HepG2 (cell line): ENCODE data around the gene NUP62. TPM values are rescaled to one million over a fixed set of nuclear protein-coding genes. Genes with fewer than 3 reads are reported as not detected.

Experiments
- ATAC-seq: fragments of 200-7000 bp; cut with Tn5 transposase; 3 replicates; pipeline ENCODE4 v1.9.1; 2020; ENCODE audit warnings: mild to moderate bottlenecking, moderate library complexity
- Bru-seq: library from RNA; stranded (reverse); fragments of 400-500 nt; gene quantifications from one replicate; lab custom pipeline; 2021; lab: Mats Ljungman, UMichigan
- BruChase-seq, 2 experiments: library from RNA; stranded (reverse); fragments of 400-500 nt; gene quantifications; one replicate each; lab custom pipeline; 2021; lab: Mats Ljungman, UMichigan
- BruUV-seq: library from RNA; stranded (reverse); fragments of 400-500 nt; replicated peaks from 2 replicates; lab custom pipeline; 2021; lab: Mats Ljungman, UMichigan
- CTCF ChIA-PET: fragments of 300-600 bp; formaldehyde crosslinking; extraction: SDS; loops from one replicate; lab custom pipeline; 2021; ENCODE audit warnings: low total read pairs, inconsistent platforms, low intra/inter-chr PET ratio; lab: Yijun Ruan, JAX
- POLR2A ChIA-PET: fragments of 350-600 bp; sonication (Branson Sonifier 250); formaldehyde crosslinking; loops from one replicate; lab custom pipeline; 2020; ENCODE audit warnings: antibody characterized with exemption, inconsistent platforms; lab: Yijun Ruan, JAX
- DNase-seq: peaks from one replicate; pipeline ENCODE4 v3.0.0-alpha.2; 2015; ENCODE audit warnings: low spot score
- FAIRE-seq: peaks from 3 replicates; lab custom pipeline; 2011; peaks lifted over from hg19 to GRCh38; lab: Jason Lieb, UNC
- H2AFZ ChIP-seq: one replicate; pipeline ENCODE4 v1.6.1; 2011; ENCODE audit warnings: low read length, inconsistent platforms
- H3K27ac ChIP-seq: fragments of 300-600 bp; 3 replicates; pipeline ENCODE4 v1.8.0; 2011; ENCODE audit warnings: mixed run types, mild to moderate bottlenecking, mixed read lengths, low read length, inconsistent platforms; ENCODE audit not compliant: insufficient read depth; ENCODE audit errors: extremely low read length
- H3K27me3 ChIP-seq, 2 experiments: fragments of 200-600 bp in 1 of 2; 2 replicates in 1 of 2; 3 replicates in 1 of 2; pipeline versions ENCODE4 v1.6.0 to v1.8.0; 2011; ENCODE audit warnings: low read length in 2 of 2, mild to moderate bottlenecking in 2 of 2, moderate library complexity in 2 of 2, inconsistent platforms in 1 of 2; ENCODE audit not compliant: insufficient read depth in 2 of 2, control insufficient read depth in 1 of 2
- H3K36me3 ChIP-seq, 2 experiments: fragments of 200-600 bp in 1 of 2; replicated peaks in 1 of 2; 2 replicates in 1 of 2; 3 replicates in 1 of 2; pipeline versions ENCODE4 v1.5.1 to v1.8.0; 2011; ENCODE audit warnings: low read length in 2 of 2, inconsistent platforms in 1 of 2; ENCODE audit not compliant: insufficient read depth in 2 of 2, control insufficient read depth in 1 of 2
- H3K4me1 ChIP-seq: 2 replicates; pipeline ENCODE4 v1.5.1; 2012; ENCODE audit warnings: low read length, inconsistent platforms; ENCODE audit not compliant: insufficient read depth
- H3K4me2 ChIP-seq: 2 replicates; pipeline ENCODE4 v1.6.0; 2011; ENCODE audit warnings: low read depth, low read length, inconsistent platforms
- H3K4me3 ChIP-seq, 3 experiments: fragments of 200-600 bp in 1 of 3; sonication (generic), shearing (Covaris generic) in 1 of 3; replicated peaks in 1 of 3; 2 replicates each; pipeline ENCODE4 v1.5.1; 2011 to 2016; ENCODE audit warnings: low read length in 3 of 3, inconsistent platforms in 2 of 3, low read depth in 2 of 3, mild to moderate bottlenecking in 2 of 3, control low read depth in 1 of 3, mixed read lengths in 1 of 3; ENCODE audit not compliant: insufficient read depth in 1 of 3
- H3K79me2 ChIP-seq: one replicate; pipeline ENCODE4 v1.6.1; 2011; ENCODE audit warnings: low read length, inconsistent platforms; ENCODE audit not compliant: insufficient read depth
- H3K9ac ChIP-seq: 2 replicates; pipeline ENCODE4 v1.6.0; 2011; ENCODE audit warnings: mild to moderate bottlenecking, low read depth, low read length, inconsistent platforms; ENCODE audit not compliant: insufficient read depth
- H3K9me3 ChIP-seq: 2 replicates; pipeline ENCODE4 v1.5.1; 2012; ENCODE audit warnings: mild to moderate bottlenecking, low read length
- H4K20me1 ChIP-seq: 2 replicates; pipeline ENCODE4 v1.6.0; 2011; ENCODE audit warnings: inconsistent platforms, mild to moderate bottlenecking, low read length, moderate library complexity; ENCODE audit not compliant: insufficient read depth
- ARHGAP35 ChIP-seq: sonication (generic); formaldehyde crosslinking; IDR thresholded peaks from 2 replicates; pipeline ENCODE4 v1.9.0; 2022; ENCODE audit warnings: mild to moderate bottlenecking, inconsistent platforms, moderate library complexity, missing genetic modification reagents, borderline replicate concordance
- CBX1 ChIP-seq: IDR thresholded peaks from one replicate; pipeline ENCODE4 v1.6.1; 2016; ENCODE audit warnings: antibody characterized with exemption, low read depth
- FOXP1 ChIP-seq, 2 experiments: fragments of 450-650 bp in 1 of 2; IDR thresholded peaks; 2 replicates each; pipeline ENCODE4 v1.6.1; 2017 to 2018; ENCODE audit warnings: antibody characterized with exemption in 1 of 2
- NR2F6 ChIP-seq, 2 experiments: IDR thresholded peaks; 2 replicates each; pipeline ENCODE4 v1.6.1; 2016; ENCODE audit warnings: antibody characterized with exemption in 1 of 2, mild to moderate bottlenecking in 1 of 2
- POLR2A ChIP-seq, 2 experiments: IDR thresholded peaks; 2 replicates each; pipeline ENCODE4 v1.6.1; 2011; ENCODE audit warnings: low read depth in 2 of 2, low read length in 2 of 2, mild to moderate bottlenecking in 1 of 2, moderate library complexity in 1 of 2; ENCODE audit not compliant: insufficient read depth in 1 of 2
- SETDB1 ChIP-seq: sonication (generic); formaldehyde crosslinking; IDR thresholded peaks from 2 replicates; pipeline ENCODE4 v1.5.1; 2020; ENCODE audit warnings: missing genetic modification reagents, mild to moderate bottlenecking, borderline replicate concordance
- ZFAT ChIP-seq: sonication (generic); formaldehyde crosslinking; conservative IDR thresholded peaks from 2 replicates; pipeline ENCODE4 v1.8.1; 2023; ENCODE audit warnings: missing genetic modification reagents, inconsistent platforms
- ZNF3 ChIP-seq: IDR thresholded peaks from 2 replicates; pipeline ENCODE4 v1.7.0; 2017; ENCODE audit warnings: inconsistent platforms
- ZNF33A ChIP-seq: sonication (generic); formaldehyde crosslinking; IDR thresholded peaks from 2 replicates; pipeline ENCODE4 v1.5.1; 2020; ENCODE audit warnings: missing genetic modification reagents, mild to moderate bottlenecking, moderate library complexity, borderline replicate concordance
- ZNF770 ChIP-seq: sonication (generic); formaldehyde crosslinking; IDR thresholded peaks from 2 replicates; pipeline ENCODE4 v1.5.0; 2020; ENCODE audit warnings: mild to moderate bottlenecking, missing genetic modification reagents
- ZNF777 ChIP-seq: sonication (generic); formaldehyde crosslinking; IDR thresholded peaks from 2 replicates; pipeline ENCODE4 v1.4.0; 2020; ENCODE audit warnings: missing genetic modification reagents
- WGBS: methylation state at CpG from one replicate; pipeline ENCODE4 v1.1.6; 2017; ENCODE audit warnings: low lambda C conversion rate; 5-methylcytosine and 5-hydroxymethylcytosine counted together
- in situ Hi-C: cut with HindIII; loops from 2 replicates; pipeline ENCODE4 v1.10.0; 2017; ENCODE audit warnings: low pct_unique_long_range_greater_than_20kb; ENCODE audit not compliant: extremely low pct_ligation_motif_present
- intact Hi-C: fragments of 100-400 bp; cut with micrococcal nuclease; formaldehyde crosslinking; loops from one replicate; pipeline ENCODE4 v1.10.0; 2022; ENCODE audit not compliant: unreplicated experiment
- long read RNA-seq, 2 experiments: library from RNA in 1 of 2; library from polyadenylated mRNA in 1 of 2; stranded (forward) in 1 of 2; unstranded in 1 of 2; transcript quantifications; one replicate each; pipeline ENCODE4 v2.0.0, GENCODE V29; 2019 to 2022
- polyA minus RNA-seq, 3 experiments: library from RNA; depleted of rRNA, polyadenylated mRNA; stranded (reverse); fragments of >200 nt; gene quantifications; 2 replicates each; pipeline ENCODE4 v1.2.3, GENCODE V29; 2011; ENCODE audit warnings: low replicate concordance in 1 of 3
- polyA plus RNA-seq, 8 experiments: library from polyadenylated mRNA; depleted of rRNA in 3 of 8; stranded (reverse) in 7 of 8; unstranded in 1 of 8; fragments of >200 nt; fragmentation: Illumina TruSeq in 4 of 8; extraction: Trizol in 4 of 8; gene quantifications; 2 replicates each; pipeline versions ENCODE4 v1.2.1 to v1.2.3, GENCODE V29; 2011 to 2016; ENCODE audit warnings: low read depth in 4 of 8, missing spikeins in 1 of 8, mixed read lengths in 1 of 8; ENCODE audit not compliant: insufficient read depth in 1 of 8
- total RNA-seq, 5 experiments: library from RNA; depleted of rRNA; stranded (reverse); fragments of >200 nt; fragmentation: Illumina TruSeq; extraction: Trizol; gene quantifications; 2 replicates each; pipeline ENCODE4 v1.2.3, GENCODE V29; 2016; ENCODE audit warnings: low read depth in 1 of 5
- TF ChIP-seq, protein P1 (sequence below): sonication (generic); formaldehyde crosslinking; IDR thresholded peaks from 2 replicates; pipeline ENCODE4 v1.5.0; 2020; ENCODE audit warnings: missing genetic modification reagents, mild to moderate bottlenecking, borderline replicate concordance

NUP62 gene
- total RNA-seq (2016; rRNA removed; fragmentation: Illumina TruSeq; extraction: Trizol) = 41.5 and 42.1 TPM in 2 replicates
- 8.4 TPM in 2 replicates for total RNA-seq (2016; cell fraction: cytosol; rRNA removed; fragmentation: Illumina TruSeq; extraction: Trizol; ENCODE audit: low read depth)
- 36.6 and 41.1 TPM in 2 replicates for total RNA-seq (2016; cell fraction: insoluble cytoplasmic fraction; rRNA removed; fragmentation: Illumina TruSeq; extraction: Trizol)
- 28.0 TPM in 2 replicates for total RNA-seq (2016; cell fraction: membrane; rRNA removed; fragmentation: Illumina TruSeq; extraction: Trizol)
- total RNA-seq (2016; cell fraction: nucleus; rRNA removed; fragmentation: Illumina TruSeq; extraction: Trizol) = 19.5 and 21.5 TPM in 2 replicates
- polyA plus RNA-seq (2011; rRNA removed) = 15.4 and 16.5 TPM in 2 replicates
- 9.8 and 11.5 TPM in 2 replicates for polyA plus RNA-seq (2011; cell fraction: cytosol; rRNA removed)
- polyA plus RNA-seq (2011; cell fraction: nucleus; rRNA removed) = 18.0 and 18.7 TPM in 2 replicates
- polyA plus RNA-seq (2012) = 24.2 and 25.4 TPM in 2 replicates
- polyA plus RNA-seq (2016; cell fraction: cytosol; fragmentation: Illumina TruSeq; extraction: Trizol; ENCODE audit: low read depth) = 4.2 and 4.3 TPM in 2 replicates
- polyA plus RNA-seq (2016; cell fraction: insoluble cytoplasmic fraction; fragmentation: Illumina TruSeq; extraction: Trizol; ENCODE audit: low read depth) = 40.3 and 48.5 TPM in 2 replicates
- 12.2 and 12.4 TPM in 2 replicates for polyA plus RNA-seq (2016; cell fraction: membrane; fragmentation: Illumina TruSeq; extraction: Trizol; ENCODE audit: low read depth)
- polyA plus RNA-seq (2016; cell fraction: nucleus; fragmentation: Illumina TruSeq; extraction: Trizol; ENCODE audit: insufficient read depth, low read depth) = 48.6 and 52.6 TPM in 2 replicates
- polyA minus RNA-seq (2011; rRNA and poly(A)+ RNA removed; ENCODE audit: low replicate concordance) = 14.5 and 30.4 TPM in 2 replicates
- polyA minus RNA-seq (2011; cell fraction: cytosol; rRNA and poly(A)+ RNA removed) = 9.9 and 10.3 TPM in 2 replicates
- polyA minus RNA-seq (2011; cell fraction: nucleus; rRNA and poly(A)+ RNA removed) = 7.8 and 8.9 TPM in 2 replicates
- Bru-seq, nascent RNA = percentile 80 among the genes with signal in this experiment
- percentile 90 among the genes with signal in this experiment for BruChase-seq, experiment 1, labeled RNA remaining after a 6-hour chase
- percentile 94 among the genes with signal in this experiment for BruChase-seq, experiment 2, labeled RNA remaining after a 2-hour chase
- long read RNA-seq, experiment 1, transcript NUP62-202 (2 exons, 3,479 nt) = major isoform, 12 of 45 reads
- long read RNA-seq, experiment 1, transcript NUP62-211 (3 exons, 2,053 nt) = minor isoform, 6 of 45 reads
- long read RNA-seq, experiment 1, transcript NUP62-201 (3 exons, 2,870 nt) = minor isoform, 5 of 45 reads
- long read RNA-seq, experiment 1, partial matches to known transcripts = 0 of 45 reads
- long read RNA-seq, experiment 1, other reads (novel, unspliced or antisense) = 20 of 45 reads
- long read RNA-seq, experiment 2, transcript NUP62-201 (3 exons, 2,870 nt) = major isoform, 12 of 45 reads
- long read RNA-seq, experiment 2, transcript NUP62-211 (3 exons, 2,053 nt) = minor isoform, 8 of 45 reads
- long read RNA-seq, experiment 2, transcript NUP62-202 (2 exons, 3,479 nt) = major isoform, 12 of 45 reads
- long read RNA-seq, experiment 2, partial matches to known transcripts = 0 of 45 reads
- long read RNA-seq, experiment 2, other reads (novel, unspliced or antisense) = 8 of 45 reads

GRCh38 chr19:49929121-49929610 is at the start of gene NUP62, which contains the start of gene ATF5:
NUP62 (minus strand) TSS chr19:49929504; CDS start chr19:49909807, 19,697 bp downstream.
ATF5 (plus strand) TSS chr19:49929205; CDS start chr19:49930851, 1,646 bp downstream.
- peak within 1 kb of the TSS; percentile 95 for H3K9ac ChIP-seq
- H3K79me2 ChIP-seq = peaks cover 35% of the 10 kb centered on the region
- intact Hi-C loops (no loop called here), in situ Hi-C loops (no loop called here)
- DNase-seq = peak; percentile 80
- ChIA-PET CTCF (no interaction called here), POLR2A (interaction anchor here (0.7 to 3.5 kb wide), 16 partner anchors 11 to 253 kb away, joined by 3 to 22 read pairs (median 6); partner anchors contain the start of genes AKT1S1, AP2A1, PRMT1 and PTOV1)
- peak within 1 kb of the TSS; percentile 94 for H3K27ac ChIP-seq
- H3K4me3 ChIP-seq = peak within 1 kb of the TSS; percentile 71 to 95 (median 89)
- peak within 1 kb of the TSS; percentile 94 for H3K4me2 ChIP-seq
- peak; percentile 69 for ATAC-seq
- H4K20me1 ChIP-seq = no peaks in the 10 kb centered on the region
- H3K27me3 ChIP-seq = no peaks in the 10 kb centered on the region; a peak in 1 of 5 replicates
- H3K36me3 ChIP-seq = peaks cover 10 to 25% of the 10 kb centered on the region in 2 experiments; a peak in 4 of 5 replicates
- H3K9me3 ChIP-seq = no peaks in the 10 kb centered on the region
- BruUV-seq = TSS peak; percentile 89
- FAIRE-seq = peak; percentile 56
- WGBS = 1% methylated on average over 36 of the region's 48 CpGs
- H3K4me1 ChIP-seq = peaks cover 27% of the 10 kb centered on the region
- no peak within 1 kb of the TSS for H2AFZ ChIP-seq
- no peak for TF ChIP-seq NR2F6 (IDR thresholded peaks at IDR 0.05)
- no peak for TF ChIP-seq NR2F6 (CRISPR knock-in tag; IDR thresholded peaks at IDR 0.05)
- peak in 1 of 2 experiments; percentile 87; a peak in 3 of 4 replicates for TF ChIP-seq POLR2A (IDR thresholded peaks at IDR 0.05; ENCODE audit: insufficient read depth in 1 of 2, low read depth in 2 of 2, low read length in 2 of 2)
- TF ChIP-seq, protein P1, sequence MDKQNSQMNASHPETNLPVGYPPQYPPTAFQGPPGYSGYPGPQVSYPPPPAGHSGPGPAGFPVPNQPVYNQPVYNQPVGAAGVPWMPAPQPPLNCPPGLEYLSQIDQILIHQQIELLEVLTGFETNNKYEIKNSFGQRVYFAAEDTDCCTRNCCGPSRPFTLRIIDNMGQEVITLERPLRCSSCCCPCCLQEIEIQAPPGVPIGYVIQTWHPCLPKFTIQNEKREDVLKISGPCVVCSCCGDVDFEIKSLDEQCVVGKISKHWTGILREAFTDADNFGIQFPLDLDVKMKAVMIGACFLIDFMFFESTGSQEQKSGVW (CRISPR knock-in tag) = peak; percentile 72; the same call in 1 of the 2 replicates
- TF ChIP-seq ZFAT = peak; percentile 88; the same call in 1 of the 2 replicates
- no peak for TF ChIP-seq ZNF770
- no peak for TF ChIP-seq FOXP1 (IDR thresholded peaks at IDR 0.05)
- no peak; the same call in 1 of the 2 replicates for TF ChIP-seq FOXP1 (CRISPR knock-in tag; IDR thresholded peaks at IDR 0.05)
- no peak for TF ChIP-seq CBX1
- peak; percentile 49 for TF ChIP-seq ARHGAP35
- TF ChIP-seq SETDB1 = no peak
- TF ChIP-seq ZNF777 (CRISPR knock-in tag) = no peak; the same call in 1 of the 2 replicates
- no peak for TF ChIP-seq ZNF3 (CRISPR knock-in tag)
- TF ChIP-seq ZNF33A (CRISPR knock-in tag) = peak; percentile 91; the same call in 1 of the 2 replicates
